GM12878 (cell line): Measurements from ENCODE around the gene KRT34. TPM values are rescaled to one million over a fixed set of nuclear protein-coding genes. Genes with fewer than 3 reads are reported as not detected.

Experiments
- CBX5 ChIP-seq: sonication (generic); IDR thresholded peaks from 2 replicates; pipeline ENCODE4 v1.6.1; 2016; ENCODE audit warnings: low read depth, moderate library complexity, mild to moderate bottlenecking, inconsistent platforms
- CUX1 ChIP-seq: IDR thresholded peaks from 2 replicates; pipeline ENCODE4 v1.6.1; 2012; ENCODE audit warnings: improper control_type of control experiment, low read depth, low read length; ENCODE audit not compliant: insufficient replicate concordance
- KAT2A ChIP-seq: conservative IDR thresholded peaks from 2 replicates; pipeline ENCODE4 v1.6.1; 2011; ENCODE audit warnings: low read depth, low read length; ENCODE audit not compliant: control insufficient read depth
- MLLT1 ChIP-seq: fragments of 450-650 bp; IDR thresholded peaks from 2 replicates; pipeline ENCODE4 v1.6.1; 2016; ENCODE audit warnings: mild to moderate bottlenecking
- MTA2 ChIP-seq: fragments of 450-650 bp; IDR thresholded peaks from 2 replicates; pipeline ENCODE4 v1.6.1; 2016; ENCODE audit warnings: low read depth, mild to moderate bottlenecking, moderate library complexity
- NR2F1 ChIP-seq: fragments of 450-650 bp; conservative IDR thresholded peaks from 2 replicates; pipeline ENCODE4 v1.6.1; 2017; ENCODE audit warnings: mild to moderate bottlenecking
- PRDM15 ChIP-seq: fragments of 450-650 bp; formaldehyde crosslinking; IDR thresholded peaks from 2 replicates; pipeline ENCODE4 v1.4.0; 2020; ENCODE audit warnings: mild to moderate bottlenecking, moderate library complexity
- STAT3 ChIP-seq: IDR thresholded peaks from 2 replicates; pipeline ENCODE4 v1.6.1; 2011; ENCODE audit warnings: low read depth, low read length, improper control_type of control experiment
- ZNF207 ChIP-seq: fragments of 450-650 bp; IDR thresholded peaks from 2 replicates; pipeline ENCODE4 v1.6.1; 2014; ENCODE audit warnings: antibody characterized with exemption, mild to moderate bottlenecking, borderline replicate concordance
- polyA plus RNA-seq, 11 experiments: library from polyadenylated mRNA; depleted of rRNA in 4 of 11; unstranded in 6 of 11; stranded (reverse) in 5 of 11; fragments of >200 nt; fragmentation: Nextera tagmentation in 4 of 11; fragmentation: Illumina TruSeq in 1 of 11; extraction: Ambion mirVana in 4 of 11; extraction: Trizol in 1 of 11; gene quantifications; 1 replicate in 1 of 11; 2 replicates in 10 of 11; pipeline versions ENCODE4 v1.2.1 to v1.2.3, GENCODE V29; 2011 to 2016; ENCODE audit warnings: inconsistent platforms in 2 of 11, missing spikeins in 2 of 11, low read depth in 1 of 11
- total RNA-seq, 4 experiments: library from RNA; depleted of rRNA in 3 of 4; stranded (reverse); fragments of >200 nt in 3 of 4; fragmentation: Illumina TruSeq in 1 of 4; extraction: Trizol in 1 of 4; gene quantifications; 2 replicates each; pipeline versions ENCODE4 v1.2.1 to v1.2.3, GENCODE V29; 2013 to 2021

Gene KRT34
- total and polyA plus RNA-seq, 10 of the 15 experiments (the other 5 are each of a cell fraction or from before 2014, with no cell fraction given) = not detected

GRCh38 chr17:41428591-41429291 lies 46.6 kb upstream of the KRT34 start (continued):
- TF ChIP-seq KAT2A = no peak
- no peak for TF ChIP-seq CBX5
- no peak for TF ChIP-seq STAT3
- TF ChIP-seq CUX1 = no peak
- no peak for TF ChIP-seq MLLT1
- no peak for TF ChIP-seq ZNF207
- no peak for TF ChIP-seq NR2F1
- no peak for TF ChIP-seq MTA2
- no peak for TF ChIP-seq PRDM15 (CRISPR knock-in tag)
- TF ChIP-seq, all 136 proteins: peak for 0
